ENCODE results near the gene CEBPZ. TPM values are rescaled to one million over a fixed set of nuclear protein-coding genes. Genes with fewer than 3 reads are reported as not detected.
A peak's percentile ranks its signal among the peaks of the same experiment; 100 is the strongest.

Gene CEBPZ
- total and polyA plus RNA-seq, 2 donors (not counting 1 experiment from before 2014, with no cell fraction given) = 5.3 to 56.5 TPM

DNA sequence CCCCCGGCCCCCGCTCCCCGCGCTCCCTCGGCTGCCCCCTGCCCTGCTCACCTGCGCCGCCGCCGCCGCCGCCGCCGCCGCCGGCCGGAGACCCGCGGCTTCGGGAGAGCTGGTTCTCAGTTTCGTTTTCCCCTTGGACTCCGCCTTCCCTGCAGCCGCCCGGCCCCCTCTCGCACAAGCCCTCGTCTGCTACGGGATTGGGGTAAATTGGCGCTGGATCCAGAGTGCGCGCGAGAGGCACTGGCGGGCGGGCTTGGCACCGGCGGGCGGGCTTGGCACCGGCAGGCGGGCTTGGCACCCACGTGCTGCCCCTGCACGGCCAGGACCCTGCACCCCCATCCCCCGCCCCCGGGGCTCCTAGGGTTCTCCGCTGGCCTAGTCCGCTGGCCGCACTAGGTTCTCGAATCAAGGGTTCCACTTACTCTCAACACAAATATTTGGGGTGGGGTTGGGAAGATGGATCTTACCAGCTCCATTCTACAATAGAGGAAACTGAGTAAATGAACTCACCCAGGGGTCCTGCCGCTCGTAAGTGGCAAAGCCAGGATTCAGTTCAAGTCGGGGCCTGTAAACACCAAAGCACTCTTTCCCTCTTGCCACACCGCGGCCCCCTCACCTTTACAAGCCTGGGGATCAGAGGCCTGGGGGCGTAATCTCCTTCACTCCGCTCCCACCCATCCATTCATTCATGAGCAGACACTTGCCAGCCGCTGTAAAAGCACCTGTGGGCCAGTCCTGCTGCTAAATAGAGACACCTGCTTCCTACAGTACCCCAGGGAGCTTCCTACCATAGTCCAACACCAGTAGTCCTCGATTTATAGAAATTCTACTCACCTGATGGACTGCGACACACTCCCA is 74.3 kb downstream of the CEBPZ start, which contains the start of gene EIF2AK2:
TSS of gene EIF2AK2 (minus strand) at position 124 of the 858 bp plus-strand sequence. CDS start 9,174 bp downstream, outside the sequence.
- H3K4me1 ChIP-seq (ENCODE audit: control insufficient read depth in 2 of 2, insufficient read depth in 2 of 2, low read length in 2 of 2) = peaks cover 26 to 30% of the 10 kb centered on the region in 2 donors
- ChIA-PET POLR2A (interaction anchor here (0.6 to 1.1 kb wide), 2 partner anchors 73 to 190 kb away, joined by 3 to 4 read pairs; partner anchors contain the start of genes GPATCH11 and HEATR5B), CTCF (interaction anchor here (1.0 to 4.3 kb wide), 2 partner anchors 12 to 47 kb away, joined by 4 to 27 read pairs; no protein-coding TSS in a partner anchor)
- peak; percentile 92 for ATAC-seq (ENCODE audit: low read depth)
- peak; percentile 86 for DNase-seq
- peak within 1 kb of the TSS; percentile 89 for H3K4me2 ChIP-seq (replicated peaks; ENCODE audit: low read depth, low read length, poor library complexity, severe bottlenecking)
- H3K9me3 Mint-ChIP-seq (ENCODE audit: insufficient read depth) = no peaks in the 10 kb centered on the region
- intact Hi-C loops (cut with micrococcal nuclease) = loop anchor here (1.0 to 5.0 kb wide), 5 partner anchors 40 to 515 kb away; partner anchors contain the start of genes CDC42EP3, CEBPZ, CEBPZOS and GPATCH11
- peak within 1 kb of the TSS; percentile 58 to 72 for H3K27ac ChIP-seq (ENCODE audit: low read length in 2 of 2)
- no peaks in the 10 kb centered on the region for H3K27me3 Mint-ChIP-seq
- TF ChIP-seq, protein P1, sequence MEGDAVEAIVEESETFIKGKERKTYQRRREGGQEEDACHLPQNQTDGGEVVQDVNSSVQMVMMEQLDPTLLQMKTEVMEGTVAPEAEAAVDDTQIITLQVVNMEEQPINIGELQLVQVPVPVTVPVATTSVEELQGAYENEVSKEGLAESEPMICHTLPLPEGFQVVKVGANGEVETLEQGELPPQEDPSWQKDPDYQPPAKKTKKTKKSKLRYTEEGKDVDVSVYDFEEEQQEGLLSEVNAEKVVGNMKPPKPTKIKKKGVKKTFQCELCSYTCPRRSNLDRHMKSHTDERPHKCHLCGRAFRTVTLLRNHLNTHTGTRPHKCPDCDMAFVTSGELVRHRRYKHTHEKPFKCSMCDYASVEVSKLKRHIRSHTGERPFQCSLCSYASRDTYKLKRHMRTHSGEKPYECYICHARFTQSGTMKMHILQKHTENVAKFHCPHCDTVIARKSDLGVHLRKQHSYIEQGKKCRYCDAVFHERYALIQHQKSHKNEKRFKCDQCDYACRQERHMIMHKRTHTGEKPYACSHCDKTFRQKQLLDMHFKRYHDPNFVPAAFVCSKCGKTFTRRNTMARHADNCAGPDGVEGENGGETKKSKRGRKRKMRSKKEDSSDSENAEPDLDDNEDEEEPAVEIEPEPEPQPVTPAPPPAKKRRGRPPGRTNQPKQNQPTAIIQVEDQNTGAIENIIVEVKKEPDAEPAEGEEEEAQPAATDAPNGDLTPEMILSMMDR (IDR thresholded peaks at IDR 0.05) = no peak
- no peak for TF ChIP-seq EZH2 (IDR thresholded peaks at IDR 0.05; ENCODE audit: borderline replicate concordance, insufficient read depth, low read depth, low read length, poor library complexity, severe bottlenecking)
- WGBS (ENCODE audit: insufficient coverage) = 5% methylated on average over 42 of the region's 55 CpGs
- peak within 1 kb of the TSS; percentile 92 for H2AFZ ChIP-seq (ENCODE audit: insufficient read depth, low read depth, low read length, poor library complexity, severe bottlenecking)
- peak within 1 kb of the TSS; percentile 96 for H3K4me3 Mint-ChIP-seq
- peaks cover 70% of the 10 kb centered on the region for H3K79me2 ChIP-seq (ENCODE audit: control insufficient read depth, insufficient read depth, low read length)
- no peaks in the 10 kb centered on the region for H3K27me3 ChIP-seq (replicated peaks in 1 of 4; ENCODE audit: control extremely low read depth in 1 of 4, control insufficient read depth in 3 of 4, insufficient read depth in 4 of 4, low read length in 3 of 4)
- peak within 1 kb of the TSS; percentile 88 for H3K9ac ChIP-seq (ENCODE audit: low read length)
- H4K20me1 ChIP-seq (ENCODE audit: control insufficient read depth, insufficient read depth, low read length, poor library complexity, severe bottlenecking) = no peaks in the 10 kb centered on the region
- peak within 1 kb of the TSS; percentile 93 for H3K27ac Mint-ChIP-seq
- no peaks in the 10 kb centered on the region for H3K36me3 ChIP-seq (replicated peaks in 1 of 2; ENCODE audit: control extremely low read depth in 1 of 2, control insufficient read depth in 1 of 2, extremely low read depth in 1 of 2, insufficient read depth in 2 of 2, low read length in 1 of 2)
- peak within 1 kb of the TSS; percentile 78 to 93 (median 80) for H3K4me3 ChIP-seq (ENCODE audit: control extremely low read depth in 1 of 5, extremely low read depth in 1 of 5, insufficient read depth in 1 of 5, low read depth in 2 of 5, low read length in 4 of 5)
- H3K9me3 ChIP-seq (ENCODE audit: control extremely low read depth in 1 of 3, control insufficient read depth in 2 of 3, insufficient read depth in 1 of 3, low read length in 2 of 3) = no peaks in the 10 kb centered on the region
- H3K4me1 Mint-ChIP-seq = peaks cover 40% of the 10 kb centered on the region
